GM19035 (cell line): ENCODE results near the gene DPPA5.
"Not testable (repeated sequence)": the region's sequence is repeated elsewhere in the genome, so short reads cannot be mapped to it uniquely, and the experiment has no call there.

Experiments used
- ATAC-seq: cut with Tn5 transposase; IDR thresholded peaks from one replicate; pipeline ENCODE4 v1.9.1; 2021; ENCODE audit not compliant: unreplicated experiment

DPPA5 gene, protein sequence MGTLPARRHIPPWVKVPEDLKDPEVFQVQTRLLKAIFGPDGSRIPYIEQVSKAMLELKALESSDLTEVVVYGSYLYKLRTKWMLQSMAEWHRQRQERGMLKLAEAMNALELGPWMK

DNA sequence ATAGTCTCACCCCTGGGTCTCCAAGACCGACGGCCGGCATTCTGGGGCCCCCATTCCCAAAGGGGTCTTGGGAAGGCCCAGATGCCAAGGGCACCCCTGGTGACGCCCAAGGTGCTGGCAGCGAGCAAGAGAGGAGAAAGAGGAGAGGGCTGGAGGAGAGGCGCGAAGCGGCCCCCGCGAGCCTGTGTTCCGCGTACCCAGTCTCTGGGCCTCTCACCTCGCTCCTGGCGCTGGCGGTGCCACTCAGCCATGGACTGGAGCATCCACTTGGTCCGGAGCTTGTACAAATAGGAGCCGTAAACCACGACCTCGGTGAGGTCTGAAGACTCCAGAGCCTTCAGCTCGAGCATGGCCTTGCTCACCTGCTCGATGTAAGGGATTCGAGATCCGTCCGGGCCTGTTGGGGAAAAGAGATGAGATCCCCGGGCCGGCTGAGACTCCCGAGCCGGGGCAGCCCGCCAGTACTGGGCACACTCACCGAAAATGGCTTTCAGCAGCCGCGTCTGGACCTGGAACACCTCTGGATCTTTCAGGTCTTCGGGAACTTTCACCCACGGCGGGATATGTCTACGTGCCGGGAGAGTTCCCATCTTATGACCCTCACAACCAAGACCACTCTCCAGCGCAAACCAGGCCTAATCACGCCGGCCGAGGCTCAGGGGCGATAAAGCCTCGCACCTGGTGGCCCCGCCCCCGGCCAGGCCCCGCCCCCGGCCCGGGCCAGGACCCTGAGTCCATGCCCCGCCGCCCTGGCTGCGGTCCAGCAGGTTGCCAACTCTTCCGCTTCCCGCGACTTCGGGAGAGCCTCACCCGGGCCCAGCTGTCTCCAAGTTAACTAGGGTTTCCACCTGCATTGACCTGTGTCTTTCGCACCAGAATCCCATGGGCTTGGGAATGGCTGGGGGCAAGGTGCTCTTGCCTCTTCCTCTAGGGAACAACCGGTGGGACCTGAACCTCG is at the start of gene DPPA5:
Gene DPPA5 (minus strand): TSS at position 641 of the 958 bp plus-strand sequence. CDS start 51 bp downstream, at position 590.
- no peak for ATAC-seq

DNA sequence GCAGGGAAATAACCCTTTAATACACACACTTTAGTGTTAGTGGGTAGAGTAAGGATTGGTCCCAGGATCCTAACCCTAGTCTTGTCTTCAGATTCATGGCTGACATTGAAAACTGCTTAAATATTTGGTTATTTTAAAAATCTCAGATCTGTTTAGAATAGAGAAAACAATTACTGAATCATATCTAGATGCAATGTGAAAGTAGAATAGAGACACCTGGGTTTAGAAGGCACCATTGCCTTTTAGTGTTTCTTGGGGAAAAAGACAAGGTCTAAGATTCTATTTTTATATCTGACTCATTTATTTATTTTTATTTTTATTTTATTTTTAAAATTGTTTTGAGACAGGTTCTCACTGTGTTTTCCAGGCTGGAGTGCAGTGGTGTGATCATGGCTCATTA is 46.6 kb upstream of the DPPA5 start:
- no peak for ATAC-seq

DNA sequence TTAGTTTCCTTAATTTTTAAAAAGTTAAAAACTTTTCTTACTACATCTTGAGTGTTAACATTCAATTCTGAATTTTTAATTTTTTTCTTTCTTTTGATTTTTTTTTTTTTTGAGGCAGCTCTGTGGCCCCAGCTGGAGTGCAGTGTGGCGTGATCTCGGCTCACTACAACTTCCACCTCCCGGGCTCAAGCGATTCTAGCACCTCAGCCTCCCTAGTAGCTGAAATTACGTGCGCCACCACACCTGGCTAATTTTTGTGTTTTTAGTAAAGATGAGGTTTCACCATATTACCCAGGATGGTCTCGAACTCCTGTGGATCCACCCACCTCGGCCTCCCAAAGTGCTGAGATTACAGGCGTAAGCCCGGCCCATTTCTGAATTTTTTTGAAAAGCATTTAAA is 41.8 kb upstream of the DPPA5 start:
- no peak for ATAC-seq

DNA sequence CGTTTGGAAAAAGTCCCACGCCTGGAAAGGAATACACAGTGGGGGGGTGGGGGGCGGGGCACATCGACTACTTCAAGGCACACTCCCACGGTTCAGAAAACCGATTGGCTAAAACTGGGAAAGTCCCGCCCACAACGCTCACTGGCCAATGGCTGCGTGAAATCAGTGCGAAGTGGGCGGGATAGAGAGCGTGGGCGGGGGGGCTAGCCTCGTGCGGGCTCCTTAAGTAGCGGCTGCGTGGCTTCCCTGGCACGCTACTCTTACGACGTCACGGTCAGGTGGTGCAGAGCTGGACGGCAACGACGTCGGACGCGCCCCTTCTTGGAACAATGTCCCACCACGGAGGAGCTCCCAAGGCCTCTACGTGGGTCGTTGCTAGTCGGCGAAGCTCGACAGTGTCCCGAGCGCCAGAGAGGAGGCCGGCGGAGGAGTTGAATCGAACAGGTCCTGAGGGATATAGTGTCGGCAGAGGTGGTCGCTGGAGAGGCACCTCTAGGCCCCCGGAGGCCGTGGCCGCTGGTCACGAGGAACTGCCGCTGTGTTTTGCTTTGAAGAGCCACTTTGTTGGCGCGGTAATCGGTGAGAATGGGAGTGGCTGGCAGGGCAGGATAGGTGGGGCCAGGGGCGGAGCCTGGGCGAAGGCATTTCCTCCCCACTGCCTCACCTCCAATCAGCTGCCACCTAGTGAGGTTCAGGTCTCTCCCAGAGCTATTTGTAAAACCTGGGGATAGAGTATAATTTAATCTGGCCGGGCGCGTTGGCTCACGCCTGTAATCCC is 40.7 kb upstream of the DPPA5 start, which contains the start of gene DDX43:
Gene DDX43 (plus strand): TSS at position 252 of the 778 bp plus-strand sequence. CDS start 78 bp downstream, at position 330.
- no peak for ATAC-seq

DNA sequence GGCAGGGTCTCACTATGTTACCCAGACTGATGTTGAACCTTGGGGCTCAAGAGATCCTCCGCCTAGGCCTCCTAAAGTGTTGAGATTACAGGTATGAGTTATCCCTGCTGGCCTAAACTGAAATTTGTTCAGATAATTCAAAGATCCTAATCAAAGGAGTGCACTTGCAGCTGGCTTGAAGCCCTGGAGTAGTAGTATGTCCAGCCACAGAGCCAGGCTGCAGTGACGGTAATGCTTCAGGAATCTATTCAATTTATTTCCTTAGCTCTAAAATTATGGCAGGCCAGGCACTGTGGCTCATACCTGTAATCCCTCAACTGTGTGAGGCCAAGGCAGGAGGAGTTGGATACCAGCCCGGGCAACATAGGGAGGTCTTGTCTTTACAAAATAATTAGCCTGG is 39.2 kb upstream of the DPPA5 start:
- ATAC-seq: no peak

DNA sequence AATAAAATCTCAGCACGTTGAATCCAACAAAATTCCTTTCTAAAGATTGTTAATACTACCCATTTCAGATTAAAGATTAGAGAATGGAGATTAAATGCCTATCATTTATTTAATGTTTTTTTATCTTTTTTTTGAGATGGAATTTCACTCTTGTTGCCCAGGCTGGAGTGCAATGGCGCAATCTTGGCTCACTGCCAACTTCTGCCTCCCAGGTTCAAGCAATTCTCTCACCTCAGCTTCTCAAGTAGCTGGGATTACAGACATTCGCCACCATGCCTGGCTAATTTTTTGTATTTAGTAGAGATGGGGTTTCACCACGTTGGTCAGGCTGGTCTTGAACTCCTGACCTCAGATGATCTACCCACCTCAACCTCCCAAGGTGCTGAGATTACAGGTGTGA is 38.1 kb upstream of the DPPA5 start:
- ATAC-seq: not testable (repeated sequence)

DNA sequence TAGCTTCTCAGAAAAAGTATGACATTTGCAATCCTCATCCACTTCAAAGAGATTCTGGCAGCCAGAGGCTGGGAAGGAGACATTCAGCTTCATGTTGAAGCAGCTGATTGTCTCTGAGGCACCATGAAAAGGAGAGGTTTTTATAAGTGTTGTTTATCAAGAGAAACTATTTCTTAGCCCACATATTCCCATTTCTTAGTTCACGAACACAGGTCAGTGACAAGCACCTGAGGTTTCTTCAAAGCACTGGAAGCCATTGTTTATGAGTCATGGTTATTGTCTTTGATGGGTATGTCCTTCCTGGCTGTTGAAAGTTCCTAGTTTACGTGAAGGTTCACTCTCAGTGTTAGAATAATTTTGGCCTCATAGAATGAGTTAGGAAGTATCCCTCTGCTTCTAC is 37.6 kb upstream of the DPPA5 start:
- no peak for ATAC-seq

DNA sequence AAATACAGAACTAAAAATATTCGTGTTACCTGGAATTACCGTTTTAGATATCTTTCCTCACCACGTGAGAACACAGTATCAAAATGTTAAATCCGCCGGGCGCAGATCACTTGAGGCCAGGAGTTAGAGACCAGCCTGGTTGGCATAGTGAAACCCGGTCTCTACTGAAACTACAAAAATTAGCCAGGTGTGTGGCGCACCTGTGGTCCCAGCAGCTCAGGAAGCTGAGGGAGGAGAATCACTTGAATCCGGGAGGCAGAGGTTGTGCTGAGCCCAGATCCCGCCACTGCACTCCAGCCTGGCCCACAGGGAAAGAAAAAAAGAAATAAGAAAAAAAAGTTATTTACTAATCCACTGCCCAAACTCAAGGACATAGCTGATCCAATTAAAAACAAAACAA is 35.8 kb upstream of the DPPA5 start:
- ATAC-seq: no peak

DNA sequence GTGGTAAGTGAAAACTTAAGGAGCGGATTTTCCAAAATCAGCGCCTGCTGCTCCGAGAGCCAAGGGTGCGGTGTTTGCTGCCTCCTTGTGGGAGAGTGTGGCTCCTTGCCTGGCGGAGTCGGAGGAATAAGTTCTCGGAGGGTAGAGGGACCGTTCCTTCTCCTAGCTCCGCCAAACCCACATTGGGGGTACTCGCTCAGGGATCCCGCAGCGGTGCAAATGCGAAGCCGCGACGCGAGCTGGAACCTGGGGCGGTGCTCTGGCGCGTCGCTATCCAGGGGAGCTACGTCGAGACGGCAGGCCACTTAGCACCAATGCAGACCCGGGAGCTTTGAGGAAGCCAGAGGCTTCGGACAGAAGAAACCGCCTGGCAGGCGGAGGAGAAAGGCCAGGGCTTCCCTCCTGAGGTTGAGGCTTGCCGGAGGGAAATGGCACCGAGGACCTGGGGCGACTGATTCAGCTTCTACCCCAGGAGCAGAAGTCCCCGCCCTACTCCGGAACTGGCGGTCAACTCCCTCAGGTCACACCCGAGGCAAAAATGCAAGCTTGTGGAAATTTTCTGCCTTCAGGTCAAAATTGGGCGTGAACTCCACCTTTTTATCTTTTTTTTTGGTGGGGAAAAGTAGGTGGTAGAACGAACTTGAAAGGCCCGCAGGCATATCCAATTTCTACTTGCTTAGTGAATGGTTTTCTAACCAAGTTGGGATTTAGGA is 34.9 kb upstream of the DPPA5 start:
- peak; percentile 79 for ATAC-seq

DNA sequence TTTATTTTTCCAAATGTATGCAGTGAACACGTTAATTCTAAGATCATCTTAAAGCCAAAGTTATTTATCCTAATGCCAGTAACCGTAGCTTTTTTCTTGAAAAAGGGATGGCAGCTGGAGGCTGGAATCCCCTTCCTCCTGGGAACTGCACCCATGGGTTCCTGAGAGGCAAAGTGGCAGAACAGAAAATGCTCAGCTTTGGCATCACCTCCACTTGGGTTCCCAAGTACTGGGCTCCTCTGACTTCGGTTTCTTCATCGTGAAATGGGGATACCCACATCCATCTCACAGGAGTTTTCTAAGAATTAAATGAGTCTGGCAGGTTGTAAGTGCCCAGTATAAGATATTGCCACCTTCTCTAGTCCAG is 34.3 kb upstream of the DPPA5 start:
- peak; percentile 22 for ATAC-seq

DNA sequence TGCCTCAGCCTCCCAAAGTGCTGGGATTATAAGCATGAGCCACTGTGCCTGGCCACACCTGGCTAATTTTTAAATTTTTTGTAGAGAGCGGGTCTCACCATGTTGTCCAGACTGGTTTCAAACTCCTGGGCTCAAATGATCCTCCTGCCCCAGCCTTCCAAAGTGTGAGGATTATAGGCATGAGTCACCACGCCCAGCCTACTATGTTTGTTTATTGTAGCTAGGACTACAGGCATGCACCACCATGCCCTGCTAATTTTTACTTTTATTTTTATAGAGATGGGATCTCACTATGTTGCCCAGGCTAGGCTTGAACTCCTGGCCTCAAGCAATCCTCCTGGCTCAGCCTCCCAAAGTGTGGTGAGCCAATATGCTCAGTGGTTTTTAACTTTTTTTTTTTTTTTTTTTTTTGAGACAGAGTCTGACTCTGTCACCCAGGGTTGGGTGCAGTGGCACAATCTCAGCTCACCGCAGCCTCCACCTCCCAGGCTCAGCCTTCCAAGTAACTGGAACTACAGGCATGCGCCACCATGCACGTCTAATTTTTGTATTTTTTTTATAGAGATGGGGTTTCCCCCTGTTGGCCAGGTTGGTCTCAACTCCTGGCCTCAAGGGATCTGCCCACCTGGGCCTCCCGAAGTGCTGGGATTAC is 28.5 kb upstream of the DPPA5 start:
- no peak for ATAC-seq

DNA sequence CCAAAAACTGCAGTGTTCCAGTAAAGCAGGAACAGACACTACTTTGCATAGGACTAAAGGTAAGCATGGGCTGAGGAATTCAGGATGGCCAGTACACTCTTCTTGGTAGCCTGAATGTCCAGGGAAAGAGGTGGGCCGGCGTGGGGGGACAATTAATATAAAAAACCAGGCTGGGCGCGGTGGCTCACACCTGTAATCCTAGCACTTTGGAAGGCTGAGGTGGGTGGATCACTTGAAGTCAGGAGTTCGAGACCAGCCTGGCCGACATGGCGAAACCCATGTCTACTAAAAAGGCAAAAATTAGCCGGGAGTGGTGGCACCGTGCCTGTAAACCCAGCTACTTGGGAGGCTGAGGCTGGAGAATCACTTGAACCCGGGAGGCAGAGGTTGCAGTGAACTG is 27.5 kb upstream of the DPPA5 start:
- not testable (repeated sequence) for ATAC-seq

DNA sequence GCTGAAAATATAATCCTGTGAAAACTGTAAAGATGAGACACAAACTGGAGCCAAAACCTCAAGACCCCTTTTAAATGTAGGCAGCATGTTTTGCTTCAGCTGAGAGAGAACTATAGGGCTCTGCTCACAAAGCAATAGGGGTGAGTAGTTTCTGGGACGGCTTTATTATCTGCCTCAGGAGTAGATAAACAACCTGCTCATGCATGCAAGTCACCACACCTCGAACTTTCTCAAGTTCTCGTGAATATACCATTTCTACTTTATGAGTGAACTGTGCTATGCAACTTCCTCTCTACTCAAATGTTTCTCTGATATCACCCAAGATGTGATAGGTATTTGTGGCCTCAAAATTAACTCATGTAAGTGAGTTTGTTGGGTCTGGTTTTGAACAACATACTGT is 23.1 kb upstream of the DPPA5 start:
- ATAC-seq: no peak

DNA sequence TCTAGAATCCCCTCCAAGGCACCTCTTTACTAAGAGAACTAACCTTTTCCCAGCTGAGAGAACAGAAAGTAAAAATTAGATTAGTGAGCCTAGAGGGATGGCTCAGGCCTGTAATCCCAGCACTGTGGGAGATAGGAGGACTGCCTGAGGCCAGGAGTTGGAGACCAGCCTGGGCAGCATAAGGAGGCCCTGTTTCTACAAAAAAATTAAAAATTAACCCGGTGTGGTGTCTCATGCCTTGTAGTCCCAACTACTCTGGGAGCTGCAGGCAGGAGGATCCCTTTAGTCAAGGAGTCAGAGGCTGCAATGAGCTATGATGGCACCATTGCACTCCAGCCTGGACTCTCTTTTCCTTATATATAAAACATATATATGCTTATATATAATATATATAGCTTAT is 21.1 kb upstream of the DPPA5 start:
- no peak for ATAC-seq

DNA sequence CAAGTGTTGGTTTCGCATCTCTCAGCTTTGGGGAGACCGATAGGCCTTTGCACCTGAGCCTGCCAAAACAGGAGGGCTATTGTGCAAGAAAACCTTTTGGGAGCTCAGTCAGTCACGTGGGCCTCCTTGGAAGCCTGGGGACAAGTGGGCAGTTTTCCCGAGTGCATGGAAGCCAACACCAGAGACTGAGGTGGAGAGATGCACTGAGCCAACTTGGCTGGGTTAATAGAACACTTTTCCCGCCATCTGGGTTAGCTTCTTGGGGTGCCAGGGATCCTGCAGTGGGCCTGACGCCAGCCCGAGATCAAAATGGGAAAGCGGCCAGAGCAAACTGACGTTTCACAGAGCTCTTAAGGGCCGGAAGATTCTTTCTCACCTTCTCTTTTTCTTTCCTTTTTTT is 18.4 kb upstream of the DPPA5 start:
- ATAC-seq: no peak

DNA sequence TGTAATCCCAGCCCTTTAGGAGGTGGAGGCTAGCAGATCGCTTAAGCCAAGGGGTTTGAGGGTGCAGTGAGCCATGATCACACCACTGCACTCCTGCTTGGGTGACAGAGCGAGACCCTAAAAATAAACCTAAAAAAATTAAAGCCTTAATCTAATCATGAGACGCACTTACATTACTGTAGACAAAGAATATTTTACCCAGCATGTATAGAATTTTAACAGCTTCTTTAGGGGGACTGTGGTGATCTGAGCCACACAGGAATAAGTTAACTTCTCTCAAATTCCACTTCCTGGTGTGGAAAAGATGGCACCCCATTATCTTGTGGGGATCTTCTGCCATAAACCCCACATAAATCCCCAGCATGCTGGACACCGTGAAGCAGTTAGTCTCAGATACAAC is 17.9 kb upstream of the DPPA5 start:
- ATAC-seq: no peak

DNA sequence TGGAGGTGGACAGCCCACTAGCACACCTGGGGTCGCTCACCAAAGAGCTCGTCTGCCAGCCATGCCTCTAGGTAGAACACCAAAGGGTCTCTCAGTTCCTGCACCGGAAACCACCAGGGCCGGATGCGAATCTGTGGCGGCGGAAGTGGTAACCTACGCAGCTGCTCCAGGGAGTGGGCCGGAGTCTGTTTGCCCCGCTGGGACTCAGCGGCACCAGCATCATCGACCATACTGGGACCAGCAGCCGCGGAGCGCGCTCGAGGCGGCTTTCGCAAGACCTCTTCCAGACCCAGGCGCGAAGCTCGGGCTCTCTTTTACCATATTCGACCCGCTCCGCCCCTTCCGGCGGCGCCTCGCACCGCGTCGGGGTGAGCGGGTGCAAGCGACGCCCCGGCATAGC is 15.5 kb upstream of the DPPA5 start, which contains the start of gene OOEP:
Gene OOEP (minus strand): TSS at position 335 of the 400 bp plus-strand sequence. CDS start 105 bp downstream, at position 230.
- ATAC-seq: no peak

DNA sequence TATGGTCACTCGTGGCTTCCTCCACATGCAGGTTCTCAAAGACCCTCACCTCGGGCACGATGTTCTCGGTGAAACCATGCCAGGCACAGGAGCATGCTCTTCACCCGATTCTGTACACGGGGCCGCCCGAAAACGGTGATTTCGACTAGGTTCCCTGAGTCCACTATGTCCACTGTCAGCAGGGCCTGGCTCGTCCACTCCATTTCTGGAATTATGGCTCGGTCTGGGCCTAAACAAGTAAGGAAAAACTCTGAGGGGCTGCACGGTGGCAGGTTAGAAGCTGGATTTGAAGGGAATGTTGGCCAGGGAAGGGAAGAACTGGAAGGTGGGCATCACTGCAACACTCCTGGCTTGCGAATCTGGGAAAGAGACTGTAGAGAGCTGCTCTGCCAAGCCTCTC is 15.1 kb upstream of the DPPA5 start:
- no peak for ATAC-seq

DNA sequence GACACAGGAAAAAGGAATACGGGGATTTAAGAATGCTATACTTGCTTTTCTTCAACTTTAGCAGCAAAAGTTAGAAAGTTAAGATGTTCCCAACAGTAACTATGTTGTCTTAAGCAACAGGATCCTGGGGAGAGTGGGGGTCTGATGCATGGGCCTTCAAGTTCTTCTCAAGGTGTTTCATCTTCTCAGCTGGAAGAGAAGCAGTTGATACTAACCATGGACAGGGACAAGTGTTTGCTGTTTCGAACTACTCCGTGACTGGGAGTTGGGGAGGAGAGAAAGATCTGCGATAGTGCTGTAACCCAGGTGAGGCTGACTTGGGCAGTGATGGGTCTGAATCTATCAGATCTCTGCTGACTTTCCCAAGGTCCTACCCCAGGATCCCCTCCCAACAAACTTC is 14.6 kb upstream of the DPPA5 start:
- no peak for ATAC-seq

DNA sequence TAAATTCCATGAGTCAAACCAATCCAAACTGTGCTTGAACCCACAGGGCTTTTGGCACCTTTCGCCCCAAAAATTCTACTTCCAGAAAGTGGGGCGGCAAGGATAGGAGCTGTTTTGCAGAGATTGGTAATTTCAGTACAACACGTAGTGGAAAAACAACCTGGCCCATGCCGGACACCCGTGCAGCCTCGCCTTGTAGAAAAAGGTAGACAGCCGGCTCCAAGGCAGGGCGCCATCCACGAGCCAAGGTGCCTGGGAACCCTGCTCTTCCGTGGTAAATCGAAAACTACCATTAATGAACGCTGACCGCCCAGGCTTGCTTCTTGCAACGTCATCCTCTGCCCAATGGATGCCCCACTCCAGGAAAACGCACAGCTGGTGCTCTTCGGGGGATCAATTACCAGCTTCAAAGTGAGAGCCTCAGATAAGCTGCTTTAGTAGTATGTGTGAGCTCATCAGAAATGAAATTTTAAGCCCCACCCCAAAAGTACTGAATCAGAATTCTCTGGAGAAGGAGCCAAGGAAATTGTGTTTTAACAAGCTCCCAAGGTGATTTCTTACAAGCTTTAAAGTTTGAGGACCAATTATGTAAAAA is 13.8 kb upstream of the DPPA5 start:
- no peak for ATAC-seq
